HG02938 (cell line): ENCODE measurements around the gene GPR34.
A peak's percentile ranks its signal among the peaks of the same experiment; 100 is the strongest.

Source experiments
- ATAC-seq: cut with Tn5 transposase; IDR thresholded peaks from one replicate; pipeline ENCODE4 v1.9.1; 2021; ENCODE audit warnings: mild to moderate bottlenecking, moderate library complexity; ENCODE audit not compliant: unreplicated experiment

GPR34 gene

GRCh38 chrX:41730081-41730480, 41.3 kb downstream of the GPR34 start:
- no peak for ATAC-seq

- no peak for ATAC-seq
Observed at GRCh38 chrX:41732260-41732659, 43.5 kb downstream of the GPR34 start.

GRCh38 chrX:41733939-41734338, 45.2 kb downstream of the GPR34 start:
- peak; percentile 96 for ATAC-seq

GRCh38 chrX:41734530-41734929, 45.8 kb downstream of the GPR34 start:
- ATAC-seq: no peak

- no peak for ATAC-seq
Observed at GRCh38 chrX:41737065-41737464, 48.3 kb downstream of the GPR34 start.

GRCh38 chrX:41739871-41740270, 51.1 kb downstream of the GPR34 start:
- no peak for ATAC-seq
